MM.1S (cell line): ENCODE data around the gene ZSCAN20.
"Not testable (repeated sequence)": the region's sequence is repeated elsewhere in the genome, so short reads cannot be mapped to it uniquely, and the experiment has no call there.

Source experiments
- DNase-seq: peaks from one replicate; pipeline ENCODE4 v3.0.0-alpha.2; 2015
- H2AFZ ChIP-seq: fragments of 300-600 bp; sonication (generic); 2 replicates; pipeline ENCODE4 v1.6.0; 2016; ENCODE audit warnings: antibody characterized with exemption, low read length
- H3F3A ChIP-seq: fragments of 300-600 bp; sonication (generic); 2 replicates; pipeline ENCODE4 v1.6.1; 2016; ENCODE audit warnings: mild to moderate bottlenecking, antibody characterized with exemption, low read length, moderate library complexity, mixed read lengths; ENCODE audit not compliant: insufficient read depth
- H3K27ac ChIP-seq: fragments of 300-600 bp; sonication (generic); 2 replicates; pipeline ENCODE4 v1.5.1; 2016; ENCODE audit warnings: mild to moderate bottlenecking, low read length
- H3K27me3 ChIP-seq: fragments of 300-600 bp; sonication (generic); replicated peaks from 2 replicates; pipeline ENCODE4 v1.6.0; 2016; ENCODE audit warnings: low read length; ENCODE audit not compliant: insufficient read depth
- H3K36me3 ChIP-seq: fragments of 300-600 bp; sonication (generic); replicated peaks from 2 replicates; pipeline ENCODE4 v1.6.1; 2016; ENCODE audit warnings: mild to moderate bottlenecking, low read length, mixed read lengths; ENCODE audit not compliant: insufficient read depth
- H3K4me1 ChIP-seq: fragments of 300-600 bp; sonication (generic); 2 replicates; pipeline ENCODE4 v1.6.1; 2016; ENCODE audit warnings: low read length, mixed read lengths
- H3K4me2 ChIP-seq: fragments of 300-600 bp; sonication (generic); 2 replicates; pipeline ENCODE4 v1.6.0; 2016; ENCODE audit warnings: low read depth, low read length
- H3K4me3 ChIP-seq: fragments of 300-600 bp; sonication (generic); 2 replicates; pipeline ENCODE4 v1.5.1; 2016; ENCODE audit warnings: low read length, mixed read lengths
- H3K79me2 ChIP-seq: fragments of 300-600 bp; sonication (generic); 2 replicates; pipeline ENCODE4 v1.6.1; 2016; ENCODE audit warnings: mixed run types, low read length, mixed read lengths
- H3K9ac ChIP-seq: fragments of 300-600 bp; sonication (generic); 2 replicates; pipeline ENCODE4 v1.6.1; 2016; ENCODE audit warnings: low read length, mixed read lengths
- H3K9me2 ChIP-seq: fragments of 300-600 bp; sonication (generic); replicated peaks from 2 replicates; pipeline ENCODE4 v1.6.1; 2016; ENCODE audit warnings: mild to moderate bottlenecking, low read length, mixed read lengths; ENCODE audit not compliant: insufficient read depth
- H3K9me3 ChIP-seq: fragments of 300-600 bp; sonication (generic); replicated peaks from 2 replicates; pipeline ENCODE4 v1.6.1; 2016; ENCODE audit warnings: mild to moderate bottlenecking, low read length, mixed read lengths; ENCODE audit not compliant: insufficient read depth
- H4K20me1 ChIP-seq: fragments of 300-600 bp; sonication (generic); 2 replicates; pipeline ENCODE4 v1.6.1; 2016; ENCODE audit warnings: mild to moderate bottlenecking, low read length, moderate library complexity, mixed read lengths; ENCODE audit not compliant: insufficient read depth
- EZH2 ChIP-seq: fragments of 300-600 bp; sonication (generic); optimal IDR thresholded peaks from 2 replicates; pipeline ENCODE3; 2017; ENCODE audit warnings: low read depth, mild to moderate bottlenecking, antibody characterized with exemption, low read length, mixed read lengths
- EZH2phosphoT487 ChIP-seq: fragments of 300-600 bp; sonication (generic); IDR thresholded peaks from 2 replicates; pipeline ENCODE4 v1.6.1; 2018; ENCODE audit warnings: antibody characterized with exemption, low read length
- TF ChIP-seq, protein P1 (sequence below): fragments of 300-600 bp; sonication (generic); IDR thresholded peaks from 2 replicates; pipeline ENCODE4 v1.5.1; 2016; ENCODE audit warnings: antibody characterized with exemption, low read length, mixed read lengths

The ZSCAN20 gene

DNA sequence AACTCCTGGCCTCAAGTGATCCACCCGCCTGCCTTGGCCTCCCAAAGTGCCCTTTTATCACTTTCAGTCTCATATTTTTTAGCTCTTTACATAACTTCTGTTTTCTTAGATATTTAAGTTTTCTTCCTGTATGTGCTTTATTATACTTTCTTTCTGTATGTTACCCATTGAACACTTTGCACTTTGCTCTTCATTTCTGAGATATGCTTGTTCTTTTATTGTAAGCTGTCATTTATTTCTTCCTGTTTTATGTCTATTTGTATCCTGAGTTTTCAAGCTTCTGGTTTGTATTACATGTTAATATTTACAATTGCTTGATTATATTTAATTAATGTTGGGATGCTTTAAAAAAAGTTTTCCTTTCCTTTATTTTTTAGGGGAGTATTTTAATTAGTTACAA is 35.7 kb downstream of the ZSCAN20 start:
- Histone ChIP-seq H4K20me1 (no peaks in the 10 kb centered on the region), H3K27me3 (no peaks in the 10 kb centered on the region), H3K4me2 (no peak overlapping the region), H3K4me1 (peaks cover 6% of the 10 kb centered on the region), H3K79me2 (no peaks in the 10 kb centered on the region), H3K36me3 (no peaks in the 10 kb centered on the region), H2AFZ (no peak overlapping the region), H3K9me2 (no peaks in the 10 kb centered on the region), H3F3A (no peaks in the 10 kb centered on the region), H3K9me3 (no peaks in the 10 kb centered on the region), H3K4me3 (no peak overlapping the region), H3K27ac (no peak overlapping the region), H3K9ac (no peak overlapping the region)
- TF ChIP-seq EZH2phosphoT487 (no peak), EZH2 (no peak)
- TF ChIP-seq, protein P1, sequence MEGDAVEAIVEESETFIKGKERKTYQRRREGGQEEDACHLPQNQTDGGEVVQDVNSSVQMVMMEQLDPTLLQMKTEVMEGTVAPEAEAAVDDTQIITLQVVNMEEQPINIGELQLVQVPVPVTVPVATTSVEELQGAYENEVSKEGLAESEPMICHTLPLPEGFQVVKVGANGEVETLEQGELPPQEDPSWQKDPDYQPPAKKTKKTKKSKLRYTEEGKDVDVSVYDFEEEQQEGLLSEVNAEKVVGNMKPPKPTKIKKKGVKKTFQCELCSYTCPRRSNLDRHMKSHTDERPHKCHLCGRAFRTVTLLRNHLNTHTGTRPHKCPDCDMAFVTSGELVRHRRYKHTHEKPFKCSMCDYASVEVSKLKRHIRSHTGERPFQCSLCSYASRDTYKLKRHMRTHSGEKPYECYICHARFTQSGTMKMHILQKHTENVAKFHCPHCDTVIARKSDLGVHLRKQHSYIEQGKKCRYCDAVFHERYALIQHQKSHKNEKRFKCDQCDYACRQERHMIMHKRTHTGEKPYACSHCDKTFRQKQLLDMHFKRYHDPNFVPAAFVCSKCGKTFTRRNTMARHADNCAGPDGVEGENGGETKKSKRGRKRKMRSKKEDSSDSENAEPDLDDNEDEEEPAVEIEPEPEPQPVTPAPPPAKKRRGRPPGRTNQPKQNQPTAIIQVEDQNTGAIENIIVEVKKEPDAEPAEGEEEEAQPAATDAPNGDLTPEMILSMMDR: no peak
- no peak for DNase-seq

DNA sequence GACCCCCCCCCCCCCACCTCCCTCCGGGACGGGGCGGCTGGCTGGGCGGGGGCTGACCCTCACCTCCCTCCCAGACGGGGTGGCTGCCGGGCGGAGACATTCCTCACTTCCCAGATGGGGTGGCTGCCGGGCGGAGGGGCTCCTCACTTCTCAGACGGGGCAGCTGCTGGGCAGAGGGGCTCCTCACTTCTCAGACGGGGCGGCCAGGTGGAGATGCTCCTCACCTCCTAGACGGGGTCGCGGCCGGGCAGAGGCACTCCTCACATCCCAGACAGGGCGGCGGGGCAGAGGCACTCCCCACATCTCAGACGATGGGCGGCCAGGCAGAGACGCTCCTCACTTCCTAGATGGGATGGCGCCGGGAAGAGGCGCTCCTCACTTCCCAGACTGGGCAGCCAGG is 36.8 kb downstream of the ZSCAN20 start:
- not testable (repeated sequence) for H2AFZ ChIP-seq, H3K9me2 ChIP-seq, H4K20me1 ChIP-seq, H3F3A ChIP-seq, H3K27ac ChIP-seq, H3K9me3 ChIP-seq, H3K79me2 ChIP-seq, H3K36me3 ChIP-seq, H3K27me3 ChIP-seq, H3K4me2 ChIP-seq, H3K9ac ChIP-seq, DNase-seq, H3K4me1 ChIP-seq, H3K4me3 ChIP-seq

DNA sequence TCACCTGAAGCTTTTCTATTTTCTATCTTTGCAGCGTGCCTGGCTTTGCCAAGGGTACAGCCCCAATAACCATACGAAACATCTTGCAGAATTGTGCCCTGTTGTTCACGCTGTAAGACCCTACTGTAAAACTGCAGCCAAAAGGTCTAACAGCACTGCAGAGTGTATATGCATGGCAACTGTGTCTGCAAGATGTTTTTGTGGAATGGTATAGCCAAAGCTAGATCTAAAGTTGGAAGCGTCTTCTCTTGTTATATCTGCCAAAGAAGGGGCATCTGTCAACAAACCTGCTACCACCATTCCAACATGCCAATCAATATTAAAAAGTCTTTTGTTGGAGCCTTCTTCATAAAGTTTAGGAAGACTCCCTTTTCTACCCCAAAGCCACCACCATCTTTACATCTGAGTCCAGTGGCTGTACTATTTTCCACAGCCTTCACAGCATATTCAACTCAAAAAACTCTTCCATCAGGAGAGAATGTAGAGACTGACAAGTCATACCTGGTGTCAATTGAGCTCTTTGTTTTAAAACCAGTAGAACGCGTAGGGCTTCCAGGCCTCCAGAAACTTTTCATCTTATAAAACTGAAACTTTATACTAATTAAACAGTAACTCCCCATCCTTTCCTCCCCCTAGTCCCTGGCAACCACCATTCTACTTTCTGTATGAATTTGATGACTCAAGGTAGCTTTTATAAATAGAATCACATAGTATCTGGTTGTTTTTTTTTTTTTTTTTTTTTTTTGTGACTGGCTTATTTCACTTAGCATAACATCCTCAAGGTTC is 40.0 kb downstream of the ZSCAN20 start:
- Histone ChIP-seq H3F3A (no peaks in the 10 kb centered on the region), H4K20me1 (no peaks in the 10 kb centered on the region), H3K4me3 (no peak overlapping the region), H3K4me2 (no peak overlapping the region), H3K27ac (no peak overlapping the region), H3K9ac (no peak overlapping the region), H3K9me2 (no peaks in the 10 kb centered on the region), H3K4me1 (peaks cover 6% of the 10 kb centered on the region), H3K9me3 (no peaks in the 10 kb centered on the region), H2AFZ (no peak overlapping the region), H3K79me2 (no peaks in the 10 kb centered on the region), H3K27me3 (no peaks in the 10 kb centered on the region; the same call in 1 of the 2 replicates), H3K36me3 (no peaks in the 10 kb centered on the region)
- peak; percentile 49 for DNase-seq
- TF ChIP-seq EZH2 (no peak), EZH2phosphoT487 (no peak)
- TF ChIP-seq, protein P1: no peak

DNA sequence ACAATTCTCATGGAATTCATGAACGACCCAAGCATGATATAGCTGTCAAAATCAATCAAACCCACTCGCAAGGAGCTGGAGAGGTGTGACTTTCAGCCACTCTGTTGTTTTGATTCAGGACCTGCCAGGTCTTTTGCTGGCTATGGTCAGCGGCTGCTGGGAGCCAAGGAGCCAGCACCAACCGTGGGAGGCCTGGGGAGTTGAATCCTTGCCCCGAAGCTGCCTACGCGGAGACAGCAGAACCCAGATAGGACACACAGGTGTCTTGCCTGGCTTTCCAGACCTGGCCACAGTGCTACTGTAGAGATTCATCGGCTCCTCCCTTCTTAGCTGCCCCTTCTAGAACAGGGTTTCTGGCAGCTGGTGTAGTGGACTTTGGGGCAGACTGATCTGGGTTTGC is 42.7 kb downstream of the ZSCAN20 start:
- DNase-seq: no peak
- Histone ChIP-seq H3K9me2 (no peaks in the 10 kb centered on the region), H2AFZ (no peak overlapping the region), H3K4me3 (no peak overlapping the region), H3K4me2 (no peak overlapping the region), H3K27me3 (no peaks in the 10 kb centered on the region; the same call in 1 of the 2 replicates), H3K4me1 (peaks cover 6% of the 10 kb centered on the region), H3K9me3 (no peaks in the 10 kb centered on the region), H4K20me1 (no peaks in the 10 kb centered on the region), H3K27ac (no peak overlapping the region), H3K79me2 (no peaks in the 10 kb centered on the region), H3K9ac (no peak overlapping the region), H3F3A (no peaks in the 10 kb centered on the region), H3K36me3 (no peaks in the 10 kb centered on the region)
- TF ChIP-seq, protein P1: no peak
- TF ChIP-seq EZH2phosphoT487 (no peak), EZH2 (no peak)
